HepG2 (cell line): ENCODE measurements around the gene ATG16L1. TPM values are rescaled to one million over a fixed set of nuclear protein-coding genes. Genes with fewer than 3 reads are reported as not detected.

ENCODE experiments used
- IKZF1 ChIP-seq: fragments of 450-650 bp; IDR thresholded peaks from 2 replicates; pipeline ENCODE4 v1.7.1; 2016
- STAG1 ChIP-seq: sonication (generic); formaldehyde crosslinking; IDR thresholded peaks from 2 replicates; pipeline ENCODE4 v1.4.0; 2020; ENCODE audit warnings: missing genetic modification reagents
- ZC3H4 ChIP-seq: sonication (generic); formaldehyde crosslinking; IDR thresholded peaks from 2 replicates; pipeline ENCODE4 v1.4.0; 2020; ENCODE audit warnings: missing genetic modification reagents, borderline replicate concordance
- ZHX2 ChIP-seq, 2 experiments: sonication (generic) in 1 of 2; formaldehyde crosslinking in 1 of 2; IDR thresholded peaks; 2 replicates each; pipeline versions ENCODE4 v1.6.1 to v1.9.0; 2014 to 2022; ENCODE audit warnings: antibody characterized with exemption in 1 of 2, borderline replicate concordance in 1 of 2, inconsistent platforms in 1 of 2, low read depth in 1 of 2, missing genetic modification reagents in 1 of 2
- ZNF264 ChIP-seq: sonication (generic); formaldehyde crosslinking; IDR thresholded peaks from 2 replicates; pipeline ENCODE4 v1.4.0; 2020; ENCODE audit warnings: missing genetic modification reagents
- polyA plus RNA-seq, 8 experiments: library from polyadenylated mRNA; depleted of rRNA in 3 of 8; stranded (reverse) in 7 of 8; unstranded in 1 of 8; fragments of >200 nt; fragmentation: Illumina TruSeq in 4 of 8; extraction: Trizol in 4 of 8; gene quantifications; 2 replicates each; pipeline versions ENCODE4 v1.2.1 to v1.2.3, GENCODE V29; 2011 to 2016; ENCODE audit warnings: low read depth in 4 of 8, missing spikeins in 1 of 8, mixed read lengths in 1 of 8; ENCODE audit not compliant: insufficient read depth in 1 of 8
- total RNA-seq, 5 experiments: library from RNA; depleted of rRNA; stranded (reverse); fragments of >200 nt; fragmentation: Illumina TruSeq; extraction: Trizol; gene quantifications; 2 replicates each; pipeline ENCODE4 v1.2.3, GENCODE V29; 2016; ENCODE audit warnings: low read depth in 1 of 5
- TF ChIP-seq, protein P1 (sequence below): IDR thresholded peaks from 2 replicates; pipeline ENCODE4 v1.6.1; 2016; ENCODE audit warnings: missing biosample characterization, missing genetic modification reagents, low read depth
- TF ChIP-seq, protein P2 (sequence below): sonication (generic); formaldehyde crosslinking; IDR thresholded peaks from 2 replicates; pipeline ENCODE4 v1.5.1; 2020; ENCODE audit warnings: missing genetic modification reagents, mild to moderate bottlenecking, borderline replicate concordance

Gene ATG16L1
- total and polyA plus RNA-seq, 2 of the 13 experiments (the other 11 are each of a cell fraction or from before 2014, with no cell fraction given): 26.0 to 51.7 TPM

- no peak for TF ChIP-seq ZHX2 (IDR thresholded peaks at IDR 0.05; ENCODE audit: low read depth)
- TF ChIP-seq ZHX2 (CRISPR knock-in tag; IDR thresholded peaks at IDR 0.05; ENCODE audit: borderline replicate concordance): no peak
- TF ChIP-seq ZC3H4: no peak
- no peak for TF ChIP-seq STAG1 (CRISPR knock-in tag)
- TF ChIP-seq, protein P1, sequence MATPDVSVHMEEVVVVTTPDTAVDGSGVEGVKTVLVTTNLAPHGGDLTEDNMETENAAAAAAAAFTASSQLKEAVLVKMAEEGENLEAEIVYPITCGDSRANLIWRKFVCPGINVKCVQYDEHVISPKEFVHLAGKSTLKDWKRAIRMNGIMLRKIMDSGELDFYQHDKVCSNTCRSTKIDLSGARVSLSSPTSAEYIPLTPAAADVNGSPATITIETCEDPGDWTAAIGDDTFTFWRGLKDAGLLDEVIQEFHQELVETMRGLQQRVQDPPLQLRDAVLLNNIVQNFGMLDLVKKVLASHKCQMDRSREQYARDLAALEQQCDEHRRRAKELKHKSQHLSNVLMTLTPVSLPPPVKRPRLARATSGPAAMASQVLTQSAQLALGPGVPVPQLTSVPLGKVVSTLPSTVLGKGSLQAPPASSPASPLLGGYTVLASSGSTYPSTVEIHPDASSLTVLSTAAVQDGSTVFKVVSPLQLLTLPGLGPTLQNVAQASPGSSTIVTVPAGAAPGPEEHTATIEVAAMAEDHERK: no peak
- TF ChIP-seq, protein P2, sequence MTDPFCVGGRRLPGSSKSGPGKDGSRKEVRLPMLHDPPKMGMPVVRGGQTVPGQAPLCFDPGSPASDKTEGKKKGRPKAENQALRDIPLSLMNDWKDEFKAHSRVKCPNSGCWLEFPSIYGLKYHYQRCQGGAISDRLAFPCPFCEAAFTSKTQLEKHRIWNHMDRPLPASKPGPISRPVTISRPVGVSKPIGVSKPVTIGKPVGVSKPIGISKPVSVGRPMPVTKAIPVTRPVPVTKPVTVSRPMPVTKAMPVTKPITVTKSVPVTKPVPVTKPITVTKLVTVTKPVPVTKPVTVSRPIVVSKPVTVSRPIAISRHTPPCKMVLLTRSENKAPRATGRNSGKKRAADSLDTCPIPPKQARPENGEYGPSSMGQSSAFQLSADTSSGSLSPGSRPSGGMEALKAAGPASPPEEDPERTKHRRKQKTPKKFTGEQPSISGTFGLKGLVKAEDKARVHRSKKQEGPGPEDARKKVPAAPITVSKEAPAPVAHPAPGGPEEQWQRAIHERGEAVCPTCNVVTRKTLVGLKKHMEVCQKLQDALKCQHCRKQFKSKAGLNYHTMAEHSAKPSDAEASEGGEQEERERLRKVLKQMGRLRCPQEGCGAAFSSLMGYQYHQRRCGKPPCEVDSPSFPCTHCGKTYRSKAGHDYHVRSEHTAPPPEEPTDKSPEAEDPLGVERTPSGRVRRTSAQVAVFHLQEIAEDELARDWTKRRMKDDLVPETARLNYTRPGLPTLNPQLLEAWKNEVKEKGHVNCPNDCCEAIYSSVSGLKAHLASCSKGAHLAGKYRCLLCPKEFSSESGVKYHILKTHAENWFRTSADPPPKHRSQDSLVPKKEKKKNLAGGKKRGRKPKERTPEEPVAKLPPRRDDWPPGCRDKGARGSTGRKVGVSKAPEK (CRISPR knock-in tag): no peak
- no peak for TF ChIP-seq IKZF1
- no peak for TF ChIP-seq ZNF264
Observed at GRCh38 chr2:233213011-233213410, 38.5 kb upstream of the ATG16L1 start (continued).
